ENCODE data around the gene TIMP4.

Gene TIMP4

DNA sequence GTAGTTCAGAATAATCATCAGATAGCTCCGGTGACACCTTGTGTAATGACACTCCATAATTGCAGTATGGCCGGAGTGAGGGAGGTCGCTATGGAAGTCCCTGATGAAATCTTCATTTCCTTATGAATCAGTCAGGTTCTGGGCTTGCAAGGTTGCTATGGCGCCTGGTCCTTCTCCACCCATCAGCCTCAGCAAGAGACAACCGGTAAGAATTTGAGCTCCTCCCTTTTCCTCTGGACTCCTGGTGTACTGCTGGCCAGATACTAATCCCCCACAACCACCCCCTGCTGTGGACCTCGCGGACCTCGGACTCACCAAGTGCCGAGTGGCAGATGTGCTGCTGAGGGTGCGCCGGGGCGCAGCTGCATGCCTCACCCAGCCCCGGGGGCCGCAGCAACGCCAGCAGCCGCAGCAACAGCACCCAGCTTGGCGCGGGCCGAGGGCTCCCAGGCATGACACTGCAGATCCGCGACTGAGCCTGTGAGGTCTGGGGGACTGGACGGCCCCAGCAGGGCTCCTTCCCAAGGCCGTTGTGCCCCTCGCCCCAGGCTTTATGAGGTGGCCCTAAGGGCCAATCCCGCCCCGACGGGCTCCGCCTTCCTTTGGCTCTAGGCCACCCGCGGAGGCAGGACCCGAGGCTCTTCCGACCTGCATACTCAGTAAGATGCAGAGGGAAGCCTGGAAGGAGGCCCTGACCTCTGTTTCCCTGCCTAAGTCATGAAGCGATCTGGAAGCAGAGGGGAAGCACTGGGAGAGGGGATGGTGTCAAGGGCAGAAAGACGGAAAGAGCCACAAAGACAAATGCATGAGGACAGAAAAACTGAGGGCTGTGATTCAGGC lies at the start of gene TIMP4:
Gene TIMP4, minus strand, starts transcription at position 526 of the 840 bp plus-strand sequence. Its CDS starts 72 bp downstream, at position 454.
- no peak for DNase-seq

DNA sequence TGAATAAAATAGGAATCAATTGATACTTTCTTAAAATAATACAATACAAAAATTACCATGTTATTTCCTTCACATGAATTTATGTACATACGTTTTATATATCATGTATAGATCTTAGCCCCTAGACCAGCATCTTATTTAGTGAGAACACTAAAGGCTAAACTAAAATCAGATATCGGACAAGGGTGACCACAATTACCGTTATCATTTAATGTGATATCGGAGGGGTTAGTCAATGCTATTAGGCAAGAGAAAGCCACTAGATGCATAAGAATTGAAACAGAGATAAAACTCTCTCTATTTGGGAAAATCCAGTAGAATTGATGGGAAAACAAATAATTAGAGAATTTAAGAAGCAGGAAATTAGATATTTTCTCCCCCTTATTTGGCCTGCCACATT lies 46.5 kb upstream of the TIMP4 start:
- DNase-seq, result no peak

GRCh38 chr3:12201813-12202212 lies 43.1 kb upstream of the TIMP4 start:
- no peak for DNase-seq

GRCh38 chr3:12198301-12198700 lies 39.6 kb upstream of the TIMP4 start:
- DNase-seq, result no peak

- no peak for DNase-seq
Measured at GRCh38 chr3:12197475-12197874, 38.8 kb upstream of the TIMP4 start.

DNA sequence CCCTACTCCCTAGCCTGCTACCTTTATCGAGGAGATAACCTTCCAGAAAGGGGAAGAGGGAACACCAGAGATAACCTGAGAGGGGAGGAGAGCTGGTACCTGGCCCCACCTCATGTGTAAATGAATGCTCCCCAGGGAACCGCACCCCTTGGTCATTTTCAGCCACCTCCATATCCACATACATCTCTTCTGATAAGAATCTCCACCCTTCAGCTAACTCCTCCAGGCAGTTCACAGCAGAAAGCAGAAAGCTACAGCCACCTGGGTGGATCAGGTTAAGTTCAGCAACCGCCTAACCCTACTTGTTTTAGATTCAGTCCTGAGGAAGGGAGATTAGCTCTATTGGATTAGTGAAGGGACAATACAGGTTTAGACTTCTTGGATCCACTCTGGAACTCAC lies 38.0 kb upstream of the TIMP4 start:
- no peak for DNase-seq

DNA sequence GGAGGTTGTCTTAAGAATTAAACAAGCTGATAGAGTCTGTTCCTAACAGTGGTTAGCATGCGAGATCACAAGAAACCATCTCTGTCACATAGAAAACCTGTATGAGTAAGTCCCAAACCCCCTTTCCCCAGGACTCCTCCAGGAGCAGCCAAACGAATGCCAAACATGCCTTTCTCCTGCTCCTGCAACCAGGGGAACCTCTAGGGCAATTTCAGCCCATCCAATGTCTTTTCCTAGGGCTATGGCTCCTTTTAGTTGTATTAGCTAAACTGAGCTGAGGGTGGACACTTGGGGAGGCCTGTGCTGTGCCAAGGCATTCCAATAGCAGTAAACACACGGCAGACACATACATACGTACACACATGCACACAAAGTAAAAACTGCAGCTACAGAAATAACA lies 36.5 kb upstream of the TIMP4 start:
- no peak for DNase-seq

DNA sequence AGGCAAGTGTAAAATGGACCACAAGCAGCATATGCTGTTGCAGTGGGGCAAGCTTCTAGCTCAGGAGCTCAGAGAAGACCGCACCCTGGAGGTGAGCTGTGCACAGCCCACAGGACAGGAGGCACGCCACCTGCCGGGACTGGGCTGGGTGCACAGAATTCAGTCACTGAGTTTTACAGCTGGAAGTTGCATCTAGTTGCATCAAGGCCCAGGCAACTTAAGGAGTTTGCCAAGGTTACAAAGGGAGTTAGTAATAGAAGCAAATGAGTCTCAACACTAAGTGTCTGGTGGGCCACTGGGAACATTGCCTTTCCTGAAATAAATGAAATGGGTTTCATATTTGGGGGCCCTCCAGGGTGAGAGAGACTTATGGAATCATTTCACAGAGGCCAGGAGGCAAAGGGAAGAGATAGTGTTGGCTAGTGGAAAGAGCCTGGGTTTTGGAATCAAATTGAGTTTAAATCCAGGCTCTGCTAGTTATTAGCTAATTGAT lies 36.0 kb upstream of the TIMP4 start:
- no peak for DNase-seq

GRCh38 chr3:12194209-12194608 lies 35.5 kb upstream of the TIMP4 start:
- no peak for DNase-seq

DNA sequence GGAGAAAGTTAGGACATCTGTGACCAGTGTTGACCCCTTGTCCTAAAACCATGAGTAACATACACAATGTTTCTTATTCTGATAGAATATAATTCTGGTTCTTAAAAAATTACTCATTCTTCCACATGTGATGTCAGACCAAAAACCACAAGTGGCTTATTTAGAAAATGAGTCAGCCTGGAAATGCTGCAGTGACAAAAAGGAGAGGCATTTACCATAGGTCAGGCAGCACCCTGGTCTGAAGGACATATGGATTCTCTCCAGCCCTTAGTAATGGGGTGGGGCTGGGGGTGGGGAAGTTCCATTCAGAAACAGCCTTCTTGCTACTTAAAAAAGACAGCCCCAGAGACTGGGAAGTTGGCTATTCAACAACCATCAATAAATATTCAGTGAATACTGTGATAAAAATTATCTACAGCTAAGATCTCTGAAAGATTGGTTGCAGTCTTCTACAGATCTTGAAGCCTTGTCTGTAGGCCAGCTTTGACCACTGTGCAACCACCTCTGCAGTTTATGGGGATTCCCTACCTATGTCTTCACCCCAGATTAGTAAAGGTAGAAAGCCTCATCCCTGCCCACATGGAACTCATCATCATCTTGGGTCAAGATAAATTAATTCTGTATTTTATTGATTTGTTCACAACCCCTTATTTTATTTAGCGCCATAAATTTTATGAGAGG lies 34.9 kb upstream of the TIMP4 start:
- DNase-seq, result no peak

DNA sequence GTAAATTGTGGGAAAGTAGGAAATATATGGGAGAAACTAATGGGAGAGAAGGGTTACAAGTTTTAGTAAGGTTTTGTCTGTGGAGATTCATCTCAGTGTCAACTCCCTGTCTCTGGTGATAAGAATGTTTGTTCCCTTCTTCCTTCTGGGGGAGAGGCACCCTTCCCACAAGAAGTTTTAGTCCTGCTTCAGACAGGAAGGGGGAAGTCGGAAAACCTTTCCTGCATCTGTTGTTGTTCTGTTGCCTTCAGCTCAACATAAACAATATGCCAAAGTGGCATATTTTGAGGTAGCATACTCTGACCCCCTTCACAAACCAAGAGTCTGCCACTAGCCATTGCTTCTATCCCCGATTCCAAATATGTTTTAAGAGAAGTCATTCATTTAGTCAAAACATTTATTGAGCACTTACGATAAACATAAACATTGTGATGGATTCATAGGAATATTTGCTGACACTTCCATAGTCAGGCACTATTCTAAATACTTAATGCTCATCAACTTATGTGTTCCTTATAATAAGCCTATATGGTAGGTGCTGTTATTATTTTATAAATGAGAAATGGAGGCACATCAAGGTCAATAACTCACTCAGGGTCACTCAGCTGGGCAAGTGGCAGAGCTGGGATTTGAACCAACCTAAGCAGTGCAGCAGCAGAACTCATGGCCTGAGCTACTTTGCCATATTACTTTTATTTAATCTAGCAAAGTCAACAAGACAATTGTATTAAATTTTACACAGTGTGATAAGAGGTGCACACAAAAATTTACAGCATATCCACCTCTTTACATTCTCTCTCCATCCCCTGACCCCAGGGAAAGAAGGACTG lies 34.2 kb upstream of the TIMP4 start:
- DNase-seq, result no peak

- no peak for DNase-seq
Measured at GRCh38 chr3:12192173-12192572, 33.5 kb upstream of the TIMP4 start.

DNA sequence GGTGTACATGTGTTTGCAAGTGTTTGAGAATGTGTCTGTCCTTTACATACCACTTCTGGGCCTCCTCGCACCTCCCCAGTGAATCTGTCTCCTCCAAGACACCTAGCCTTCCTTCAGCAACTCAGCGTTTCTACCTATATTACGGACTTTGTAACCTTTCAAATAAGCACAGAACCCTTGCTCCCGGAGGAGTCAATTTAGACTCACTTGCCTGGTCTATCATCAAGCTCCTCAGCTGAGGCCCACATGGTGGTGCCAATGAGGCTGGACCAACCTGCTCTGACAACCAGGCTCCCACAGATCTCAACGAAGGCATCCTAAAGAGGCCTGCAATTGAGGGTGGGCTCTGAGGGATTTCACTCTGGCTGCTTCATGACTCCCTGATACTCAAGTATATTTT lies 32.8 kb upstream of the TIMP4 start:
- no peak for DNase-seq

DNA sequence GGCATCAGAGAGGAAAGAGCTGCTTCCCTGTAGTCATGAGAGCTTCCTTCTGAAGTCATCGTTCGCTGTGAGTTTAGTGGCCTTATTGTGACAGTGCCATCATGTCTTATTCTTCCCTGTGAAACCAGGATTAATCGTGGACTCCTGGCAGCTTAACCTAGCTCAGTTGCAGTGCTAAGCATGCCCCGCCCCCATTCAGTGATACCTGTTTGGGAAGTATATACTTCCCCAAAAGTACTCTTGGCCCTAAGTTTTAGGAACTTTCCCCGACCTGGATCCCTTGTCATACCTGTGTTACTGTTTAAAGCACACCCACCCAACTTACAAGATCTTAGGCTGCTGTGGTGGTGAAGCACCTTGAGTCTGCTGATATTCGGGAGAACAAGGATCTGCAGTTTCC lies 32.1 kb upstream of the TIMP4 start:
- no peak for DNase-seq

DNA sequence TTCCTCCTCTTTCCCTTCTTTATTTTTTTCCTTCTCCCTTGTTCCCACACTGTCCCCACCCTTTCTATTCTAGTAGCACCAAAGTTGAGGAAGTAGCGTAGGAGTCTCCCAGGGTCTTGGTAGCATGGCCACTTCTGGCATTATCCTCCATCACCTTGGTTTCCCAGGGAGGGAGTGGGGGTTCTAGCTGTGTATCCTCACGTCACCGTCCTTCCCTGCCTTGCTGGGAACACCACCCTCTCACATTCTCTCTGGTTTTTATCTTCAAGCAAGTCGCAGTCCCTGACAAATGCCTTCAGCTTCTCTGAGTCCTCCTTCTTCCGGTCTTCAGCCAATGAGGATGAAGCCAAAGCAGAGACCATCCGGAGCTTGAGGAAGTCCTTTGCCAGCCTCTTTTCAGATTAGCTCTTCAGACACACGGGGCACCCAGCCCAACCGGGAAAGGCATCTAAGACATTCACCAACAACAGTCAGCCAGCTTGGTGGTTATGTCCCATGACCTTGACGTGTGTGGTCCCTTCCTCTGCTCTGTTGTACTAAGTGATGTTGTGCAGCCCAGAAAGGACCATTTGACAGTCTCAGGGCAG lies 31.6 kb upstream of the TIMP4 start:
- DNase-seq, result no peak

- no peak for DNase-seq
Measured at GRCh38 chr3:12188681-12189287, 30.1 kb upstream of the TIMP4 start.

- DNase-seq, result no peak
Measured at GRCh38 chr3:12188328-12188648, 29.6 kb upstream of the TIMP4 start.

DNA sequence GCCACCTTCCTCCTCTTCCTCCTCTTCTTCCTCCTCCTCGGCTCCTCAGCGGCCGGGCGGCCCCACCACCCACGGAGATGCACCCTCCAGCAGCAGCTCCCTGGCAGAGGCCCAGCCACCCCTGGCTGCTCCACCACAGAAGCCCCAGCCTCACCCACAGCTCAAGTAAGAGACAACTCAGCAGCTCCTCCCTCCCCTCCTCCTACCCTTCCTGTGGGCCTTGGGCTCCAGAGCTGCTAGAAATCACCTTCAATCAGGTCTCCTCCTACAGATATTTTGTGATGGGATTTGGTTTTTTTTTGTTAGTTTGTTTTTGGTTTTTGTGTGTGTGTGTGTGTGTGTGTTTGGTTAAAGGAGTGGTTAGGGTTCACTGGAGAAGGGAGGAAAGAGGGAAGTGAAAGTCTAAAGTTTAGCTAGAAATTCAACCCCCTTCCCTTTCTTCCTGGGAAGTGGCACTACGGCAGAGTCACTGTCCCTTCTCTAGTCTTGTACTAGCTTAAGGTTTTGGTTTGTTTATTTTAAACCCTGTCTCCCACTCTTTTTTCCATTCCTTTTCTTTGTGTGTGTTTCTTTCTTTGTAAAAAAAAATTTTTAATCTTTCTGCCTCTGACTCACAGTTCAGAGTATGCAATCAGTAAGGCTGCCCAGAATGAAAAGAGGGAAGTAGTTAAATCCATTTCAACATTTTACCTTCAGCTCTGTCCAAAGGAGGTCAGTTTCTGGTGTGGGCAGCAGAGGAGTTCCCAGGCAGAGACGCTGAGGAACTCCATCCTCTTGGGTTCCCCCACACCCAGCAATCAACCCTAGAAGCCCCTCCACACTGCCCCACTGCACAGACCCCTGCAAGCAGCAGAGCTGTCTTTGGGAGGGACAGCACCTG lies 29.0 kb upstream of the TIMP4 start:
- no peak for DNase-seq

DNA sequence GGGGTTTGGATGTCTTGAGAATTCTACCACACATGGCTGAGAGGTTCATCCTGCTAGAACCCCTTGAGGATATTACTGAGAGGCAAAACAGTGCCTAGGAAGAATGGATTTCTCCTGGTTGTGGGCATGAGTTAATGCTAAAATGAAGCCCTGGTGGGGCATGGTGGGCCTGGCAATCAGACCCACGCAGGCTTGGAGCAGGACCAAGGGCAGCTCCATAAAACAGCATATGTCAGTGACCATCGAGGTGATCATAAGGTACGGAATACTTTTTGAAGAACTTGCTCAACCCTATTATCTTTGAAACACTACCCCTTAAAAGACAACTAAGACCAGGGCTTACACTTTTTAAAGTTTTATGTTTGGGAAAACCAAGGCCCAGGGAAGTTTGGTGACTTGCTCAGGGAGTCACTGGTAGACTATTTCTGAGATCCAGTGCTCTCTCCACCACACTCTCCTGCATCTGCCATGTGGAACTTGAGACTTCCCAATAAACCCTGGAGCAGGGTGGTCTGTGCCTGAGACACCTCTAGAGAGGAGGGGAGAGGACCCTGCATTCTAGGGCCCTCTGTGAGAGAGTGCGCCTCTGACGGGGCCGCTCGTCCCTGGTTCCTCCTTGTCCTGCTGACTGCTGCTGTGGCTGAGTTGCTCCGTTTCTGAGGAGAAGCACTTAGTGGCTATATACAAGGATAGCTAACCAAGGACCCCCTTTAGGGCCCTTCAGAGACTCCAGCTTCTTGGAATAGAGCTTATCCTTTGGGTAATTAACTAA lies 28.0 kb upstream of the TIMP4 start:
- no peak for DNase-seq

DNA sequence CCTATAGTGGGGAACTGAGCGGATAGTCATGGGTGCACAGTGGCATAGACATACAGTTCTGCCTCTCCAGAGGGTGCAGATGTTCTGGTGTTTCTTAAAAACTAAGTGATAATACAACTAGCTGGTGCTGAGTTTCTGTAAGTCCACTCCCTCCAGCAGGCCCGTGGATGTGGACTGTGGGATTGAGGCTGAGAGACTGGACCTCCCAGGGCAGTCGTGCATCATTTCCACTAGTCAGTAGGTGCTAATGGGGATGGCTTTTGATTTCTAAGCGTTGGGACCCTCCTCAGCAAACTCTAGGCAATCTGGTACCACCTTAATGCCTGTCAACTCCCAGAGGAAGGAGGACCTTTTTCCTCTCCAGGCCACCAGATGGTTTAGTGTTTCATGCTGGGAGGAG lies 27.3 kb upstream of the TIMP4 start:
- no peak for DNase-seq

- DNase-seq, result no peak
Measured at GRCh38 chr3:12185172-12185710, 26.5 kb upstream of the TIMP4 start.

Measured in NCI-H524 treated with DMSO at 0.1 percent for 48 hours (cell line).